GM13976 (cell line): ENCODE data around the gene TRAPPC3.

ENCODE experiments used
- DNase-seq: peaks from one replicate; pipeline ENCODE4 v3.0.0; 2012; ENCODE audit warnings: low spot score
- in situ Hi-C: fragments of 300-500 bp; cut with MboI; formaldehyde crosslinking; loops from one replicate; pipeline ENCODE4 v1.12.0; 2022; ENCODE audit warnings: low sequenced_read_pairs, mixed read lengths, inconsistent platforms; ENCODE audit not compliant: unreplicated experiment
- TF ChIP-seq, protein P1 (sequence below): IDR thresholded peaks from 2 replicates; pipeline ENCODE4 v1.5.1; 2012; ENCODE audit warnings: borderline replicate concordance, mild to moderate bottlenecking; ENCODE audit not compliant: insufficient read depth; ENCODE audit errors: extremely low read depth, missing control alignments, control extremely low read depth

TRAPPC3 gene

DNA sequence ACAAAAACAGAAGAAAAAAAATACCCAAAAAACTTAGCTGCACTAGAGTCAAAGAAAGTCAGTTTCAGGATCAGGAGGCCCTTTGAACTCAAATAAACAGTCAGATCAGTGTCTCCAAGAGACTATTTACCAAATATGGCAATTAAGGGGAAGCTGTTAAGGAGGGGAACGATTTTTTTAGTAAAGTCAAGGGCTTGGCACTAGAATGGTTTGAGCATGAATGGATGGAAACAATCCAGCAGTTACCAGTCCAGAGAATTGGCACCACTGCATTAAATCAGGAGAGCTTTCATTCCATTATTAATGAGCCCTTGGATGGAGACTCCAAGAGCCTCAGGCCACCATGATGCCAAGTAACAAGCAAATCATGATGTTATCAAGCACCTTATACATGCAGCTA lies 7.2 kb downstream of the TRAPPC3 start:
- DNase-seq: no peak
- TF ChIP-seq, protein P1, sequence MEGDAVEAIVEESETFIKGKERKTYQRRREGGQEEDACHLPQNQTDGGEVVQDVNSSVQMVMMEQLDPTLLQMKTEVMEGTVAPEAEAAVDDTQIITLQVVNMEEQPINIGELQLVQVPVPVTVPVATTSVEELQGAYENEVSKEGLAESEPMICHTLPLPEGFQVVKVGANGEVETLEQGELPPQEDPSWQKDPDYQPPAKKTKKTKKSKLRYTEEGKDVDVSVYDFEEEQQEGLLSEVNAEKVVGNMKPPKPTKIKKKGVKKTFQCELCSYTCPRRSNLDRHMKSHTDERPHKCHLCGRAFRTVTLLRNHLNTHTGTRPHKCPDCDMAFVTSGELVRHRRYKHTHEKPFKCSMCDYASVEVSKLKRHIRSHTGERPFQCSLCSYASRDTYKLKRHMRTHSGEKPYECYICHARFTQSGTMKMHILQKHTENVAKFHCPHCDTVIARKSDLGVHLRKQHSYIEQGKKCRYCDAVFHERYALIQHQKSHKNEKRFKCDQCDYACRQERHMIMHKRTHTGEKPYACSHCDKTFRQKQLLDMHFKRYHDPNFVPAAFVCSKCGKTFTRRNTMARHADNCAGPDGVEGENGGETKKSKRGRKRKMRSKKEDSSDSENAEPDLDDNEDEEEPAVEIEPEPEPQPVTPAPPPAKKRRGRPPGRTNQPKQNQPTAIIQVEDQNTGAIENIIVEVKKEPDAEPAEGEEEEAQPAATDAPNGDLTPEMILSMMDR: no peak
- in situ Hi-C loops: no loop called here

DNA sequence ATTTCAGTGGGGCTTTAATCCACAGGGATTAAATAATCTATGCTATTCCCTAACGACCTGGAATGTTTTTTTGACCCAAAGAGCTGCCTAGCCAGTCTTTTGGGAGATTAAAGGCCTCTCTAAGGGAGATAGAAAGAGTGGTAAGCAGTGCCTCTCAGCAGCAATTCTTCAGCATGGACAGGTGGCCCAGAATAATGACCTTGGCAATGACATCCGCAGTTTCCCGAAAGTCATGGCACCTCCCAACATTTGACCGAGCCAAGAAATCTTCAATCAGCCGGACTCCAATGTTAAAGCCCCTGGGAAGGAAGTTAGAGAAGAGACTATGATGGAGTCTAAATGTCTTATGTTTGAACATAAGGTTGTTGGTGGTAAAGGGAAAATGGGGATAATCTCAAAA lies 9.8 kb downstream of the TRAPPC3 start:
- DNase-seq: no peak
- in situ Hi-C loops: no loop called here
- TF ChIP-seq, protein P1: no peak

DNA sequence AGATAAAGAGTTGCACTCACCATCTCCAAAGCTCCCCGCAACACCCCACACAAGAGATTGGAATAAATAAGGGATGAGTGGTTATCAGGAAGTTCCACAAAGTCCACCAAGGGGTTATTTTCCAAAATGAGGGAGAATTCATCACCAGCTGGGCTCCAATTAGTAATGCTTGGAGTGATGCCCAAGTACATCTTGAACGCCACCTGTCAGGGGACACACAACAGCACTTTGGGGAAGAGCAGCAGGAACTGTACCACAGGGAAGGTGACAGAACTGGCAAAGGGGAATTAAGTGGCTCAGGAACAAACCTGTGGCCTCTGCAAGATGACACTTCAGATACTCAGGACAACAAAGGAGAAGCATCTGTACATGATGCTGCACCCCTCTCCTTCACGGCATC lies 11.5 kb downstream of the TRAPPC3 start:
- TF ChIP-seq, protein P1: no peak
- DNase-seq: no peak
- in situ Hi-C loops: no loop called here

DNA sequence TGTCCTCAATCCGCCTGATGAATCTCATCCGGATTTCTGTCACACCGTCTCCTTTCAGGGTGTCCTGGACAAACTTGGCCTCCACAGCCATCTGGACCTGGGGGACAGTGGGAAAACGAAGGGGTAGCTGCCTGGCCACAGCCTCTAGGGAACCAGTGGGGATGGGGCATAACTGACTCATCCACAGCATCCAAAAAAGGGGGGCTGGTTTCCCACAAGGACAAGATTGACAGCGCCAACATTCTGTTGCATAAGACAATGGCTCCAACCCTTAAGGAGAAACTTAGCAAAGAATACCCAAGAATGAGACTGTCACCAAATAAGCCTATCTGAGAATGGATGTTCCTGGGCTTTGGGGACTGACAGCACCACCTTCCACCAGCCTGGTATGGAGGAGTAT lies 12.1 kb downstream of the TRAPPC3 start:
- DNase-seq: no peak
- in situ Hi-C loops: no loop called here
- TF ChIP-seq, protein P1: no peak

DNA sequence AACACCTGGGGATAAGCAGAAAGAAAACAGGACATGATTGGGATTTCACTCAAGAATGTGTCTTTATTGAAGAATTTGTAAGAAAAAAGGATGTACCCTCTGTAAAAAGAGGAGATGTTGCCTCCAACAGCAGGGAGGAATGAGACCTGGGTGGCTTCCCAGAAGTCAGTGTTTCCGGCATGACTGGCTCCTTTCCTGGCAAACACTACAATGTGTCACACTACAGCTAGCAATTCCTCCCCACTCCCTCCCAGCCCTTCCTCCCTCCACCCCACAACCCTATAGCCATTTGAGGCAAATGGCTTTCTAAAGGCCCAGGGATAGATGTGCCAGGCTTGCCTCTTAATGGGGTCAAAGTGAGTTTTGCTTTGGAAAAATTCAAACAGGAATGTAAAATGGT lies 12.8 kb downstream of the TRAPPC3 start:
- DNase-seq: no peak
- in situ Hi-C loops: no loop called here
- TF ChIP-seq, protein P1: no peak

DNA sequence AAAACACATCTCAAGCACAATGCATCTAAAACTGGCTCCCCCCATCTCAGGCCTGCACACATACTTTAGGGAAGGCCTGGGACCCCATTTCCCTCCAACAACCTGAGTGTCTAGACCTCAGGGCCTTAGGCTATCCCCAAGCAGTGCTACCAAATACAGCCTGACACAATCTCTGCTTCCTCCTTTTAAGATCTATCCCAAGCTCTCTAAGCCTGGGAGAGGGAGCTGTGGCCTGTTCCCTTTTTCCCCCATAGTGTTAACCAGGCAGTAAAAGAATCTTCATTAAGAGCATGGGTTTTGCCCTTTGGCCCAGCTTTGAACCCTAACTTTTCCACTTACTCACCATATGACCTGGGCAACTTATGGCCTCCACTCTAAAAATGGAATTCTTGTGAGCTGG lies 13.5 kb downstream of the TRAPPC3 start:
- in situ Hi-C loops: no loop called here
- TF ChIP-seq, protein P1: no peak
- no peak for DNase-seq

DNA sequence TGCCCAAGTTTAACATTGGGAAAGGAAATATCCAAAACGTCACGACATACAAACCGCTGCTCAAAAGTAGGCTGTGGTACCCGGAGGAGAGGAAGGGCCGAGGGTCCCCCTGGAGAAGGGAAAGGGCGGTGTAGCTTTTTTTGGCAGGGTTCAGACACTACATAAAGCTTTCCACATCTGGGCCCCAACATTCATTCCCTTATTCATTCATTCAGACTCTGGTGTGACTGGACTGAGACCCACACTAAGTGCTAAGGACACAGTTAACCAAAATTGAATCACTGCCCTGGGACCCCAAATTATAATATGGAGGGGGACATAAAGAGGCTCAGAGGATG lies 14.0 kb downstream of the TRAPPC3 start:
- TF ChIP-seq, protein P1: no peak
- no peak for DNase-seq
- in situ Hi-C loops: no loop called here
